GDM1 (cell line): ENCODE measurements around the gene NDUFB7.
A peak's percentile ranks its signal among the peaks of the same experiment; 100 is the strongest.

ENCODE experiments used
- DNase-seq: peaks from one replicate; lab custom pipeline; 2025; lab: John Stamatoyannopoulos, UW

Gene NDUFB7

GRCh38 chr19:14520543-14520942, 51.3 kb downstream of the NDUFB7 start:
- no peak for DNase-seq

DNA sequence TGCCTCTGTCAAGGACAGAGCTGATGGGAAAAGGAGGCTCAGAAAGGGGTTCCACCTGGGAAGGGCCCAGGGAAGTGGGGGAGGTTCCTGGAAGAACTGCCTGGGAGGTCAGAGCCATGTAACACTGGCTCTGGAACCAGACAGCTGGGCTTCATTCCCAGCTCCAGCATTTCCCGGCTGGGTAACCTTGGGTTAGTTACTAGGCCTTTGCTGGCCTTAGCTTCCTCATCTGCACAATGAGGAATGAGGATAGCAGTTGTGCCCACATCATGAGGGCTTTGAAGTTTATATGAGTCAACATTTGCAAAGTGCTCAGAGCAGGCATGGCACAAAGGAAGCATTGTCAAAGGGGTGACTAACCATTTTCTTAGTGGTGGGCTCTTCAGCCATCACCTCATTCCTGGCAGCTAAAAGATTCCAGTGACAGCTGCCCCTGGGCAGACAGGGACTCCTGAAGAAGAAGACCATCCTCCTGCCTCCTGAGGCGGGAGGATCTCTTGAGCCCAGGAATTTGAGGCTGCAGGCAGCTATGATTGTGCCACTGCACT, 51.9 kb downstream of the NDUFB7 start:
- DNase-seq, result no peak

DNA sequence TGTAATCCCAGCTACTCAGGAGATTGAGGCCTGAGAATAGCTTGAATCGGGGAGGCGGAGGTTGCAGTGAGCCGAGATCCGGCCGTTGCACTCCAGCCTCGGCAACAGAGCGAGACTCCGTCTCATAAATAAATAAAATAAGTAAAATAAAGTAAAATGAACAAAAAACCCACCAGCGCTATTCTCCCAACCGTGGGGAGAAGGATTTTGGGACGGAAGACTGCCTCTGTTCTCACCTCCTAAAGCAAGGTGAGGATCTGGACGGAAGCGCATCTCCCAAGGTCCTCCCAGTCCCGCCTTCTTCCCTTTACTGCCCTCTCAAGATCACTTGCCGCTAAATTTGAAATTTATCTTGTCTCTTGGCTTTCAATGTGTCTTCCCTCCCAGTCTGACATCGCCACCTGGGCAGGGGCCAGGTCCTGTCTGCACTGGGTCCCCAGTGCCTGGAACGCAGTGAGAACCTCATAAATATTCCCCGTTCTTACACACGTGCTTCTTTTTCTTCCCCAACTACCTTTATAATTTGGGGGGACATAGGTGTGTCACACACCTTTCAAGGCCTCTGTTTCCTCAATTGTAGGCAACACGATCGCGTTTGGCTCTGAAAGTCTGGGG, 52.5 kb downstream of the NDUFB7 start:
- DNase-seq, result no peak

GRCh38 chr19:14517840-14518505, 53.9 kb downstream of the NDUFB7 start, which contains the start of gene DNAJB1:
TSS of gene DNAJB1 (minus strand) at chr19:14518397. CDS start at chr19:14518349, 48 bp downstream.
- peak; percentile 41 for DNase-seq

DNA sequence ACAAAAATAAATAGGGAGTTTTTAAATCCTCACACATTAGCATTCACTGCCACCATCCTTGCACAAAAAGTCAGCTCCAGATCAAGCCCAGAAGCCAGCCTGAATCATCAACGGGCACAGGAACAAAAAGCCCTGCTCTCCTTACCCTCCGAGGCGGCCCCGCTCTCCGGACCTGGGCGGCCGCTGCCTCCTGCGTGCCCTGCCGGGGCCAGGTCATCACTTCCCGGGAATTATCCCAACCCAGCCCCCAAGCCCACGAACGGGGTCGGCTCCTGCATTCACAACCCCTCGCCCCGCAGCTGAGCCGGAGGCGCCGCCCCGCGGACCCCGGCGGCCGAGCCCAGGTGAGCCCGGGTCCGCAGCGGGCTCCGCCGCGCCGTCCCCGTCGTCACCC, 54.4 kb downstream of the NDUFB7 start:
- DNase-seq, result no peak

DNA sequence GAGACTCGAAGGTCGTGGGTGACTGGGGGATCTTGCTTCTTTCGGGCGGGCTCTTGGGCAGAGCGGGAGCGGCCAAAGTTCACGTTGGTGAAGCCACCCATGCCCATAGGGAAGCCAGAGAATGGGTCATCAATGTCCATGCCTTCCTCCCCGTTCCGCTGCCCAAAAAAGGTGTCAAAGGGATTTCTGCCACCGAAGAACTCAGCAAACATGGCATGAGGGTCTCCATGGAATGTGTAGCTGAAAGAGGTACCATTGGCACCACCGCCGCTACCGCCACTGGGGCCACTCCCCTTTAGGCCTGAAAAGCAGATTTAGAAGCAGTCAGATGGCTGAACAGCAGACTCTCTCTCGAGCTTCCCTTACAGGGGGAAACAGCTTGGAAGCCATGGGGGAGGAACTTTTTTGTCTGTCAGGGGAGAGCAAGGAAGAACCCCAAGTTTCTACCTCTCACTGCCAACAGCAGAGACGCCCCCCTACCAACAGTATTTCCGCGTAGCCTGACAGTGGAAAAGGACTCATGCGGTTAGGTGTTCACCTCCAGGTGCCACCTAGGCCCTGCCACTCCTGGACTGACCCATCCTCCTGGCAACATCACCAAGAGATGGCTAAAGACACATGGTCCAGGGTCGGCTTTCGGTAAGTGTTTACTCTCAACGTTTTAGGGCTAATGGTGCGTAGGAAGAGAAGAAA, 55.0 kb downstream of the NDUFB7 start:
- no peak for DNase-seq
